WTC11 (cell line): Measurements from ENCODE around the gene SMG1.

Source experiments
- CTCF ChIP-seq: fragments of 200-600 bp; IDR thresholded peaks from 2 replicates; pipeline ENCODE4 v1.8.0; 2022; ENCODE audit warnings: antibody characterized with exemption
- NFYB ChIP-seq: sonication (generic); formaldehyde crosslinking; conservative IDR thresholded peaks from 2 replicates; pipeline ENCODE4 v1.8.0; 2022; ENCODE audit warnings: low read depth, missing genetic modification reagents

GRCh38 chr16:18941471-18941870, 15.3 kb upstream of the SMG1 start:
- TF ChIP-seq CTCF (no peak), NFYB (no peak)
